Suprapubic skin (tissue), 4 donors: ENCODE results near the gene STYXL1. TPM values are rescaled to one million over a fixed set of nuclear protein-coding genes. Genes with fewer than 3 reads are reported as not detected.
A peak's percentile ranks its signal among the peaks of the same experiment; 100 is the strongest.

Experiments
- DNase-seq, 2 donors: peaks; one replicate each; pipeline ENCODE4 v3.0.0-alpha.2; 2019; ENCODE audit warnings: low spot score in 2 of 2
- H3K27ac ChIP-seq: fragments of 200-600 bp; sonication (generic); one replicate; pipeline ENCODE4 v1.5.1; 2019
- H3K27me3 ChIP-seq: fragments of 200-600 bp; sonication (generic); one replicate; pipeline ENCODE4 v1.5.1; 2019
- H3K36me3 ChIP-seq: fragments of 200-600 bp; sonication (generic); one replicate; pipeline ENCODE4 v1.5.1; 2019
- H3K4me1 ChIP-seq: fragments of 200-600 bp; sonication (generic); one replicate; pipeline ENCODE4 v1.5.1; 2019
- H3K4me3 ChIP-seq: fragments of 200-600 bp; sonication (generic); one replicate; pipeline ENCODE4 v1.5.1; 2019; ENCODE audit warnings: mild to moderate bottlenecking
- H3K9me3 ChIP-seq: fragments of 200-600 bp; sonication (generic); one replicate; pipeline ENCODE4 v1.5.1; 2019
- EP300 ChIP-seq: sonication (generic); formaldehyde crosslinking; IDR thresholded peaks from one replicate; pipeline ENCODE4 v1.6.1; 2017; ENCODE audit warnings: antibody characterized with exemption
- POLR2A ChIP-seq, 2 donors: fragments of 450-650 bp; IDR thresholded peaks; one replicate each; pipeline ENCODE4 v1.6.1; 2017; ENCODE audit warnings: antibody characterized with exemption in 2 of 2, mild to moderate bottlenecking in 2 of 2, moderate library complexity in 2 of 2
- POLR2AphosphoS5 ChIP-seq, 3 donors: sonication (generic); formaldehyde crosslinking; IDR thresholded peaks; one replicate each; pipeline ENCODE4 v1.6.1; 2017; ENCODE audit warnings: antibody characterized with exemption in 3 of 3
- WGBS: methylation state at CpG from one replicate; pipeline ENCODE4 v1.1.5; 2018; 5-methylcytosine and 5-hydroxymethylcytosine counted together
- total RNA-seq, 4 donors: library from RNA; depleted of rRNA; stranded (reverse); fragments of >200 nt; gene quantifications; one replicate each; pipeline ENCODE4 v1.1.0, GENCODE V29; 2016
- TF ChIP-seq, protein P1 (sequence below), 2 donors: fragments of 200-600 bp in 1 of 2; fragments of 450-650 bp in 1 of 2; sonication (generic) in 1 of 2; IDR thresholded peaks; one replicate each; pipeline ENCODE4 v1.5.1; 2016 to 2019; ENCODE audit warnings: antibody characterized with exemption in 2 of 2, mild to moderate bottlenecking in 1 of 2, moderate library complexity in 1 of 2

The STYXL1 gene
- total RNA-seq, 4 donors from 2014 or later: 8.8 to 59.5 (median 41.2) TPM

DNA sequence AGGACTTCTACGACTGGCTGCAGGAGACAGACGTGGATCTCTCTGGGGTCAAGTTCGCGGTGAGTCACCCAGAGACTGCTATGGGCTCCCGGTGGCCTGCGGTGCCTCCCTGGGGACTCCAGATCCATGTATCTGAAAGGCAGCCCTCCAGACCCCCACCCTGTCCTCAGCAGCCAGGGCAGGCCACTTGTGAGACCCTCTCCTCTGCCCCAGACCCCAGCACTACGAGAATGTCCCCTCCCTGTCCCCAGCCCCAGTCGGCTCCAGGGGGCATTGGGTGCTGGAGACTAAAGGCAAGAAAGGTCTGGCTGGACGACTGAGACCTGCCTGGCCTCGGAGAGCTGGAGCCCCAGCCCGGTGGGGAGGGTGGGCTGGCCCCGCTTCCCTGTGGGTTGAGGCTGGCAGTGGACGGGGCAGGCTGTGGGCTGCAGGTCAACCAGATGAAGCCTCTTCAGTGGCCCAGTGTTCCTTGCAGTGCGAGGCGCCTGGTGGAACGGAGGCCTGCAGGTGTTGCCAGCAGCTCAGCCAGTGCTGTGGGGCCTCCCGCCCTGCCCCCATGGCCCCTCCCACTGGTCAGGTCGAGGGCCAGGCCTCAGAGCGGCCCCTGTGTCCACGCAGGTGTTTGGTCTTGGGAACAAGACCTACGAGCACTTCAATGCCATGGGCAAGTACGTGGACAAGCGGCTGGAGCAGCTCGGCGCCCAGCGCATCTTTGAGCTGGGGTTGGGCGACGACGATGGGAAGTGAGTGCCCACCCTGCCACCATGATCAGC lies 67.2 kb downstream of the STYXL1 start:
- Histone ChIP-seq H3K4me1 (peaks cover 27% of the 10 kb centered on the region), H3K27me3 (no peaks in the 10 kb centered on the region), H3K4me3 (no peak overlapping the region), H3K27ac (no peak overlapping the region), H3K36me3 (peaks cover 62% of the 10 kb centered on the region), H3K9me3 (no peaks in the 10 kb centered on the region)
- 88% methylated on average over 8 of the region's 29 CpGs for WGBS
- DNase-seq: no peak
- no peak for TF ChIP-seq POLR2A (IDR thresholded peaks at IDR 0.05)
- TF ChIP-seq, protein P1, sequence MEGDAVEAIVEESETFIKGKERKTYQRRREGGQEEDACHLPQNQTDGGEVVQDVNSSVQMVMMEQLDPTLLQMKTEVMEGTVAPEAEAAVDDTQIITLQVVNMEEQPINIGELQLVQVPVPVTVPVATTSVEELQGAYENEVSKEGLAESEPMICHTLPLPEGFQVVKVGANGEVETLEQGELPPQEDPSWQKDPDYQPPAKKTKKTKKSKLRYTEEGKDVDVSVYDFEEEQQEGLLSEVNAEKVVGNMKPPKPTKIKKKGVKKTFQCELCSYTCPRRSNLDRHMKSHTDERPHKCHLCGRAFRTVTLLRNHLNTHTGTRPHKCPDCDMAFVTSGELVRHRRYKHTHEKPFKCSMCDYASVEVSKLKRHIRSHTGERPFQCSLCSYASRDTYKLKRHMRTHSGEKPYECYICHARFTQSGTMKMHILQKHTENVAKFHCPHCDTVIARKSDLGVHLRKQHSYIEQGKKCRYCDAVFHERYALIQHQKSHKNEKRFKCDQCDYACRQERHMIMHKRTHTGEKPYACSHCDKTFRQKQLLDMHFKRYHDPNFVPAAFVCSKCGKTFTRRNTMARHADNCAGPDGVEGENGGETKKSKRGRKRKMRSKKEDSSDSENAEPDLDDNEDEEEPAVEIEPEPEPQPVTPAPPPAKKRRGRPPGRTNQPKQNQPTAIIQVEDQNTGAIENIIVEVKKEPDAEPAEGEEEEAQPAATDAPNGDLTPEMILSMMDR (IDR thresholded peaks at IDR 0.05): no peak
- no peak for TF ChIP-seq POLR2AphosphoS5 (IDR thresholded peaks at IDR 0.05)
- TF ChIP-seq EP300: no peak

DNA sequence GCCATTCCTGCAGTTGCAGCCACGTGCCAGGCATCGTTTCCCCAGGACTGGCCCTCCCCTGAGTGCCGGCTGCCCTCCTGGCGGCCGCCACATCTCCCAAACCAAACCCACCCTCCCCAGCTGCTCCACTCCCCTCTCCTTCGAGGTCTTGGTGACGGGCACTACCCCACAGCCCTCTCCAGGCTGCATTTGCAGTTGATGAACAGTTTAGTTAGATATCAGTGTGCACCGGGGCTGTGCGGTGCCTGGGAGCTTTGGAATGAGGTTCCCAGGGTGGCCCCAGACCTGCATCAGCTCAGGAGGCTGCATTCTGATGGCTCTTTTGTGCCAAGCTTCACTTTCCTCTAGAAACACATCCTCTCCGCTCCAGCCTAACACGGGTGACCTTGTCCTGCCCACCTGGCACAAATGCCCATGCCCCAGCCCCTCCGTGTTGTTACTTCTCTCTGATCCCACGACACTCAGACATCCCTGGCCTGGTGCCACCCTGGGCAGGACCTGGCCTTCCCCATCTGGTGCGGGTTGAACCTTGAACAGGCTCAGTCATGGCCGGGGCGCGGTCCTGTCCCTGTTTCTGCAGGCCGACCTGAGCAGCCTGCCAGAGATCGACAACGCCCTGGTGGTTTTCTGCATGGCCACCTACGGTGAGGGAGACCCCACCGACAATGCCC lies 67.9 kb downstream of the STYXL1 start:
- Histone ChIP-seq H3K27me3 (no peaks in the 10 kb centered on the region), H3K9me3 (no peaks in the 10 kb centered on the region), H3K36me3 (peaks cover 55% of the 10 kb centered on the region), H3K27ac (no peak overlapping the region), H3K4me3 (no peak overlapping the region), H3K4me1 (peaks cover 27% of the 10 kb centered on the region)
- TF ChIP-seq POLR2A (IDR thresholded peaks at IDR 0.05): no peak
- no peak for TF ChIP-seq EP300
- TF ChIP-seq, protein P1 (IDR thresholded peaks at IDR 0.05): no peak
- TF ChIP-seq POLR2AphosphoS5 (IDR thresholded peaks at IDR 0.05): no peak
- peak in 1 of 2 donors; percentile 69 for DNase-seq
- WGBS: 84% methylated on average over 11 of the region's 22 CpGs

DNA sequence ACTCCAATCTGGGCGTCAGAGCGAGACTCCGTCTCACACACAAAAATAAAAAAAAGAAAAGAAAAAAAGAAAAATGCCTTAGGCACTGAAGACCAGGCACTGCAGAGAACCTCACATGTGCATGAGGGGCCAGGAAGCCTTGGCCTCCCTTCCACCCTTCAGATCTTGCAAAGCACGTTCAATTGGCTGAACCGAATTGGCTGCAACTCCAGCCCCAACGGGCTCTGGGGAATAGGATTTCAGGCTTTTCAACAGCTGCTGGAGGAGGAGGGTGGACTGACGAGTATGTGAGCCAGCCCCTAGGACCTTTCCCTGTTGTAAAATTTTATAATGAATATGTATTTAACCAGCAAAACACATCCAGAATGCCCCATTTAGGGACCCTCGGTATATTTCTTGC lies 70.1 kb downstream of the STYXL1 start:
- Histone ChIP-seq H3K9me3 (no peaks in the 10 kb centered on the region), H3K27me3 (no peaks in the 10 kb centered on the region), H3K4me1 (peaks cover 29% of the 10 kb centered on the region), H3K27ac (no peak overlapping the region), H3K36me3 (peaks cover 44% of the 10 kb centered on the region), H3K4me3 (no peak overlapping the region)
- peak in 1 of 3 donors; percentile 34 for TF ChIP-seq POLR2AphosphoS5 (IDR thresholded peaks at IDR 0.05)
- TF ChIP-seq, protein P1 (IDR thresholded peaks at IDR 0.05): no peak
- WGBS: 49% methylated on average over 8 of the region's 8 CpGs
- DNase-seq: peak in 1 of 2 donors; percentile 69

DNA sequence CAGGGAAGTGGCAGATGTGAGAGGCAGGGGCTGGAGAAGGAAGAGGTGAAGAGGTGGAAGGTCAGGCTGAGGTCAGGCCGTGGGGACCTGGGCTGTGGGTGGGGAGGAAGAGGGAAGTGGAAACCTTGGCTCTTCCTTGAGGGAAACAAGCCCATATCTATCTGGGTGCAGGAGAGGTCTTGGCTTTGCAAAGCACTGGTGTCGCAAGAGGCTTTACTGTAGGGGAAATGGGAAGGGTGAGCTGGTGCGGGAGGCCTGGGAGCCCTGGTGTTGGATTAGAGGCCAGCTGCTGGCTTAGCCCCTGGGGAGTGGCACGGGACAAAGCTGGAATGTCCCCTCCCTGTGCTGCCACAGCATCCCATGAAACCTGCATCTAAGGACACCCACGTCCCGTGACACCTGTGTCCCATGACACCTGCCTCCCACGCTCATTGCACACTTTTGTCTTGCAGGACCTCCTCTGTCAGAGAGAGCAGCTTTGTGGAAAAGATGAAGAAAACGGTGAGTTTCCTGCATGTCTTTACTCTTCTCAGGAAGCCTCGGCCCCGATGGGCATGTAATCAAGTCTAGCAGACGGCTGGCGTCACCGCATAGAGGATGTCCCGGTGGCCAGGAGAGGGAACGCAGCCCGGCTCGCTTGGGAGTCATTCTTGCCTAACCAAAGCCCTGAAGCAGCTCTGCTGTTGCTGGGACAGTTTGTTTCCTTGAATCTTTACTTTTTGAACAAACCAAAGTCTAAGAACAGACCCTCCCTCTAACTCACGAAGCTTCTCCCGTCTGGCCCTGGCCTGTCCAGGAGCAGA lies 75.6 kb downstream of the STYXL1 start:
- TF ChIP-seq, protein P1 (IDR thresholded peaks at IDR 0.05): no peak
- no peak for TF ChIP-seq POLR2A (IDR thresholded peaks at IDR 0.05)
- no peak for TF ChIP-seq EP300
- no peak for TF ChIP-seq POLR2AphosphoS5 (IDR thresholded peaks at IDR 0.05)
- no peaks in the 10 kb centered on the region for H3K27me3 ChIP-seq
- peak overlapping the region; percentile 56 for H3K27ac ChIP-seq
- H3K4me1 ChIP-seq: peaks cover 48% of the 10 kb centered on the region
- H3K4me3 ChIP-seq: no peak overlapping the region
- WGBS: 67% methylated on average over 16 of the region's 19 CpGs
- H3K9me3 ChIP-seq: no peaks in the 10 kb centered on the region
- H3K36me3 ChIP-seq: peaks cover 18% of the 10 kb centered on the region
- DNase-seq: peak; percentile 84 to 92
